HEK293T (cell line): ENCODE measurements around the gene TBC1D1.

Source experiments
- BHLHE40 ChIP-seq: fragments of 450-650 bp; IDR thresholded peaks from 2 replicates; pipeline ENCODE4 v1.6.1; 2016; ENCODE audit warnings: mild to moderate bottlenecking, moderate library complexity, borderline replicate concordance
- FOXK2 ChIP-seq: fragments of 450-650 bp; IDR thresholded peaks from 2 replicates; pipeline ENCODE4 v1.6.1; 2016; ENCODE audit warnings: mild to moderate bottlenecking
- FOXM1 ChIP-seq: fragments of 450-650 bp; IDR thresholded peaks from 2 replicates; pipeline ENCODE4 v1.6.1; 2017; ENCODE audit warnings: mild to moderate bottlenecking, borderline replicate concordance
- SUZ12 ChIP-seq: fragments of 450-650 bp; IDR thresholded peaks from 2 replicates; pipeline ENCODE4 v1.6.1; 2016; ENCODE audit warnings: mild to moderate bottlenecking
- TARDBP ChIP-seq: fragments of 450-650 bp; IDR thresholded peaks from 2 replicates; pipeline ENCODE4 v1.6.1; 2016
- TF ChIP-seq, protein P1 (sequence below): fragments of 450-650 bp; IDR thresholded peaks from 2 replicates; pipeline ENCODE4 v1.6.1; 2016

DNA sequence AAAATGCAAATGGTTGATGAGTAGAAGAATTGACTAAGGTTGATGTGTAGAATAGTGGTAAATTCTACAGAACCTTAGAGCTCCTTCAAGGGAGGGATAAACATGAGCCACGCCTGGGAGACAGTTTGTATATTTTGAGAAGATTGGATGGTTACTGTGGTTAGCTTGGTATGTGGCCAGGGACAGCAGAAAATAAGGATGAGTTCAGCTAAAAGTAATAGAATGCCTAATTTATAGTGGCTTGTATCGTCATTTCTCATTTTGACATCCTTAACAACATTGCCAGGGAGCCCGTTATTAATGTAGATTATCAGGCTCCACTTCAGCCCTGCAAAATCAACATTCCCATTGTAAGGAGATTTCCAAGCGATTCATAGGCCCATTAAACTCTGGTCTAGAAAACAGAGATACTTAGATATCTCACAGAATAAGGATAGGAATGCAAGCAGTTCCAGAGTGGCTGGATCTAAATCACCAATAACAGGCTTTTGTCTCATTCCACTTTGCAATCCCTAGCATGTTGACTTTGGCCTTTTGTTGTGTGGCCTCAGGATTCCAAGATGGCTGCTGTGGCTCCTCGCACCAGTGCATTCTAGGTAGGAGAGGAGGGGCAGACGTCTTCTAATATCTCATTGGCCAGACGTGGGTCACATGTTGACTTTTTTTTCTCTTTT is 62.9 kb downstream of the TBC1D1 start:
- TF ChIP-seq FOXM1 (no peak), FOXK2 (no peak), SUZ12 (no peak), BHLHE40 (no peak), TARDBP (no peak)
- TF ChIP-seq, protein P1, sequence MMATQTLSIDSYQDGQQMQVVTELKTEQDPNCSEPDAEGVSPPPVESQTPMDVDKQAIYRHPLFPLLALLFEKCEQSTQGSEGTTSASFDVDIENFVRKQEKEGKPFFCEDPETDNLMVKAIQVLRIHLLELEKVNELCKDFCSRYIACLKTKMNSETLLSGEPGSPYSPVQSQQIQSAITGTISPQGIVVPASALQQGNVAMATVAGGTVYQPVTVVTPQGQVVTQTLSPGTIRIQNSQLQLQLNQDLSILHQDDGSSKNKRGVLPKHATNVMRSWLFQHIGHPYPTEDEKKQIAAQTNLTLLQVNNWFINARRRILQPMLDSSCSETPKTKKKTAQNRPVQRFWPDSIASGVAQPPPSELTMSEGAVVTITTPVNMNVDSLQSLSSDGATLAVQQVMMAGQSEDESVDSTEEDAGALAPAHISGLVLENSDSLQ = no peak
